Calu3 (cell line): ENCODE results near the gene SCUBE3. TPM values are rescaled to one million over a fixed set of nuclear protein-coding genes. Genes with fewer than 3 reads are reported as not detected.

ENCODE experiments used
- BruUV-seq: library from RNA; stranded (reverse); fragments of 400-500 nt; replicated peaks from 2 replicates; lab custom pipeline; 2021; lab: Mats Ljungman, UMichigan
- CTCF ChIA-PET: fragments of 300-600 bp; sonication (Branson Sonifier 250); formaldehyde crosslinking; loops from one replicate; lab custom pipeline; 2022; ENCODE audit warnings: antibody characterized with exemption; lab: Charles Lee
- DNase-seq: peaks from one replicate; pipeline ENCODE4 v3.0.0; 2022
- H3K27ac Mint-ChIP-seq: one replicate; pipeline ENCODE4 v1.8.0; 2022; ENCODE audit warnings: mixed read lengths; ENCODE audit not compliant: unreplicated experiment
- H3K27me3 Mint-ChIP-seq: one replicate; pipeline ENCODE4 v1.8.0; 2022; ENCODE audit warnings: mixed read lengths; ENCODE audit not compliant: unreplicated experiment
- H3K36me3 Mint-ChIP-seq: one replicate; pipeline ENCODE4 v1.8.0; 2022; ENCODE audit warnings: mild to moderate bottlenecking, moderate library complexity, mixed read lengths; ENCODE audit not compliant: insufficient read depth, unreplicated experiment
- H3K4me1 Mint-ChIP-seq: one replicate; pipeline ENCODE4 v1.8.0; 2022; ENCODE audit warnings: mild to moderate bottlenecking, low read depth, mixed read lengths; ENCODE audit not compliant: unreplicated experiment
- H3K4me3 Mint-ChIP-seq: one replicate; pipeline ENCODE4 v1.8.0; 2022; ENCODE audit warnings: mild to moderate bottlenecking, low read depth, moderate library complexity, mixed read lengths; ENCODE audit not compliant: unreplicated experiment
- H3K9me3 Mint-ChIP-seq: one replicate; pipeline ENCODE4 v1.8.0; 2022; ENCODE audit warnings: low read depth, mixed read lengths; ENCODE audit not compliant: unreplicated experiment
- CTCF ChIP-seq: fragments of 200-600 bp; IDR thresholded peaks from one replicate; pipeline ENCODE4 v1.8.0; 2022; ENCODE audit warnings: antibody characterized with exemption; ENCODE audit not compliant: unreplicated experiment
- intact Hi-C: fragments of 100-400 bp; cut with micrococcal nuclease; formaldehyde crosslinking; loops from one replicate; pipeline ENCODE4 v1.10.0; 2022; ENCODE audit not compliant: unreplicated experiment
- total RNA-seq: library from RNA; stranded (reverse); gene quantifications from 2 replicates; pipeline ENCODE4 v1.2.3, GENCODE V29; 2022

Gene SCUBE3
- total RNA-seq, 1 experiment from 2014 or later, result 0.47 TPM

DNA sequence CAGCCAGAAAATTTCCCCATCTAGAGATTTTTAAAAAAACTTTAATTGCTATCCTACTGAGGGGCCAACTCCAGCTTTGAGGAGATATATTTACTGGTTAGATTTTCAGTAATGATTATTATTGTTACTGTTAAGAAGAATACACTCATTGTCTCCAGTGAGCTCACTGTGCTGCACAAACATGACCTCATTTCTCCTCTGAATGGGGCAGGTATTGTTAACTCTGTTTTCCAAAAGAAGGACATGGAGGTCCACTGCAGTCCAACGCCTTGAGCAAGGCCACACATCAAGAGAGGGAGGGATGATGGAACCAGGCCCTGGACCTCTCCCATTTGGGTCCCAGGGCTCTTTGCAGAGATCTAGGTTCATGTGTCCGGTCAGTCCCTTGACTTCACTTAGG lies 13.9 kb upstream of the SCUBE3 start:
- intact Hi-C loops, result no loop called here
- Mint-ChIP-seq H3K4me1 (peaks cover 28% of the 10 kb centered on the region), H3K4me3 (no peak overlapping the region), H3K27me3 (peaks cover 9% of the 10 kb centered on the region), H3K9me3 (peaks cover 4% of the 10 kb centered on the region), H3K27ac (no peak overlapping the region), H3K36me3 (no peaks in the 10 kb centered on the region)
- CTCF ChIA-PET, result interaction anchor here (0.5 to 1.2 kb wide), 2 partner anchors 14 to 522 kb away, joined by 4 to 7 read pairs; no protein-coding TSS in a partner anchor
- no peak for DNase-seq
- no peak for TF ChIP-seq CTCF
- no TSS peak for BruUV-seq

GRCh38 chr6:35202066-35202546 lies 11.7 kb upstream of the SCUBE3 start:
- intact Hi-C loops, result no loop called here
- Mint-ChIP-seq H3K4me1 (peaks cover 25% of the 10 kb centered on the region), H3K36me3 (no peaks in the 10 kb centered on the region), H3K27ac (no peak overlapping the region), H3K9me3 (peaks cover 2% of the 10 kb centered on the region), H3K27me3 (peaks cover 29% of the 10 kb centered on the region), H3K4me3 (no peak overlapping the region)
- TF ChIP-seq CTCF, result no peak
- BruUV-seq, result no TSS peak
- CTCF ChIA-PET, result interaction anchor here (0.6 to 7.9 kb wide), 2 partner anchors 56 to 484 kb away, joined by 3 to 74 read pairs; no protein-coding TSS in a partner anchor
- DNase-seq, result no peak

GRCh38 chr6:35203152-35203670 lies 10.5 kb upstream of the SCUBE3 start:
- DNase-seq, result no peak
- intact Hi-C loops, result no loop called here
- Mint-ChIP-seq H3K9me3 (no peaks in the 10 kb centered on the region), H3K36me3 (no peaks in the 10 kb centered on the region), H3K27me3 (peaks cover 40% of the 10 kb centered on the region), H3K27ac (no peak overlapping the region), H3K4me1 (peaks cover 17% of the 10 kb centered on the region), H3K4me3 (no peak overlapping the region)
- CTCF ChIA-PET, result interaction anchor here (1.8 to 7.9 kb wide), 2 partner anchors 18 to 57 kb away, joined by 7 to 74 read pairs; no protein-coding TSS in a partner anchor
- no TSS peak for BruUV-seq
- peak; percentile 1 for TF ChIP-seq CTCF

GRCh38 chr6:35203680-35204079 lies 10.1 kb upstream of the SCUBE3 start:
- no peak overlapping the region for H3K27ac Mint-ChIP-seq
- no TSS peak for BruUV-seq
- TF ChIP-seq CTCF, result no peak
- peaks cover 17% of the 10 kb centered on the region for H3K4me1 Mint-ChIP-seq
- H3K36me3 Mint-ChIP-seq, result no peaks in the 10 kb centered on the region
- no peak overlapping the region for H3K4me3 Mint-ChIP-seq
- H3K9me3 Mint-ChIP-seq, result no peaks in the 10 kb centered on the region
- DNase-seq, result no peak
- intact Hi-C loops, result no loop called here
- CTCF ChIA-PET, result interaction anchor here (1.8 to 7.9 kb wide), 2 partner anchors 19 to 57 kb away, joined by 7 to 74 read pairs; no protein-coding TSS in a partner anchor
- H3K27me3 Mint-ChIP-seq, result peaks cover 45% of the 10 kb centered on the region
